IMR-90 (cell line): ENCODE measurements around the gene TADA2A. TPM values are rescaled to one million over a fixed set of nuclear protein-coding genes. Genes with fewer than 3 reads are reported as not detected.
A peak's percentile ranks its signal among the peaks of the same experiment; 100 is the strongest.

Source experiments
- ATAC-seq: fragments of 200-7000 bp; cut with Tn5 transposase; 2 replicates; pipeline ENCODE4 v1.9.1; 2020; ENCODE audit warnings: low read depth, mild to moderate bottlenecking, moderate library complexity
- BruUV-seq: library from RNA; stranded (reverse); fragments of 400-500 nt; replicated peaks from 2 replicates; lab custom pipeline; 2021; lab: Mats Ljungman, UMichigan
- CTCF ChIA-PET: fragments of 300-600 bp; formaldehyde crosslinking; extraction: SDS; loops from one replicate; lab custom pipeline; 2021; ENCODE audit warnings: antibody characterized with exemption; lab: Yijun Ruan, JAX
- POLR2A ChIA-PET: fragments of 300-600 bp; sonication (Branson Sonifier 250); formaldehyde crosslinking; loops from one replicate; lab custom pipeline; 2022; ENCODE audit warnings: antibody characterized with exemption; ENCODE audit not compliant: unreplicated experiment; lab: Charles Lee
- DNase-seq: peaks from one replicate; pipeline ENCODE4 v3.0.0; 2013
- H2AFZ ChIP-seq: replicated peaks from 2 replicates; pipeline ENCODE3; 2013; ENCODE audit warnings: low read length, mild to moderate bottlenecking; ENCODE audit not compliant: poor library complexity
- H2AK5ac ChIP-seq: 2 replicates; pipeline ENCODE4 v1.6.1; 2013; ENCODE audit warnings: low read depth, low read length, inconsistent platforms
- H2AK9ac ChIP-seq: replicated peaks from 2 replicates; pipeline ENCODE3; 2013; ENCODE audit warnings: mild to moderate bottlenecking, low read depth, low read length, moderate library complexity; ENCODE audit not compliant: poor library complexity
- H2BK120ac ChIP-seq: 2 replicates; pipeline ENCODE4 v1.6.1; 2013; ENCODE audit warnings: low read depth, low read length, inconsistent platforms
- H2BK15ac ChIP-seq: 3 replicates; pipeline ENCODE4 v1.6.1; 2013; ENCODE audit warnings: low read depth, low read length, inconsistent platforms
- H2BK20ac ChIP-seq: 2 replicates; pipeline ENCODE4 v1.6.1; 2013; ENCODE audit warnings: low read depth, mild to moderate bottlenecking, inconsistent platforms, low read length, moderate library complexity
- H2BK5ac ChIP-seq: 2 replicates; pipeline ENCODE4 v1.6.1; 2013; ENCODE audit warnings: mild to moderate bottlenecking, low read depth, low read length, inconsistent platforms; ENCODE audit not compliant: poor library complexity, severe bottlenecking
- H3K14ac ChIP-seq: replicated peaks from 2 replicates; pipeline ENCODE4 v1.6.1; 2013; ENCODE audit warnings: low read depth, low read length, inconsistent platforms
- H3K18ac ChIP-seq: 2 replicates; pipeline ENCODE4 v1.6.1; 2013; ENCODE audit warnings: low read depth, low read length, control low read depth
- H3K23ac ChIP-seq: 2 replicates; pipeline ENCODE4 v1.6.1; 2013; ENCODE audit warnings: low read depth, low read length, inconsistent platforms
- H3K27ac ChIP-seq: 2 replicates; pipeline ENCODE4 v1.5.1; 2013; ENCODE audit warnings: mild to moderate bottlenecking, control low read depth, low read length; ENCODE audit not compliant: insufficient read depth
- H3K27me3 ChIP-seq: 2 replicates; pipeline ENCODE4 v1.6.1; 2013; ENCODE audit warnings: low read length; ENCODE audit not compliant: control insufficient read depth, insufficient read depth
- H3K36me3 ChIP-seq: 2 replicates; pipeline ENCODE4 v1.6.1; 2013; ENCODE audit warnings: low read length, mixed read lengths; ENCODE audit not compliant: control insufficient read depth, insufficient read depth
- H3K4ac ChIP-seq: 2 replicates; pipeline ENCODE4 v1.6.1; 2013; ENCODE audit warnings: low read depth, low read length, inconsistent platforms
- H3K4me1 ChIP-seq: 2 replicates; pipeline ENCODE4 v1.6.1; 2013; ENCODE audit warnings: low read length, mixed read lengths; ENCODE audit not compliant: control insufficient read depth, insufficient read depth
- H3K4me2 ChIP-seq: 2 replicates; pipeline ENCODE4 v1.6.1; 2013; ENCODE audit warnings: low read depth, mild to moderate bottlenecking, control low read depth, low read length, moderate library complexity
- H3K4me3 ChIP-seq: 2 replicates; pipeline ENCODE4 v1.5.1; 2013; ENCODE audit warnings: low read depth, mild to moderate bottlenecking, control low read depth, low read length, moderate library complexity; ENCODE audit not compliant: insufficient read depth
- H3K56ac ChIP-seq: 2 replicates; pipeline ENCODE4 v1.6.1; 2013; ENCODE audit warnings: low read length, inconsistent platforms; ENCODE audit not compliant: insufficient read depth; ENCODE audit errors: extremely low read depth
- H3K79me1 ChIP-seq, 2 experiments: 2 replicates each; pipeline ENCODE4 v1.6.1; 2013; ENCODE audit warnings: low read length in 2 of 2, inconsistent platforms in 1 of 2, low read depth in 1 of 2
- H3K9ac ChIP-seq: 2 replicates; pipeline ENCODE4 v1.6.1; 2013; ENCODE audit warnings: low read depth, low read length, control low read depth
- H3K9me1 ChIP-seq: 2 replicates; pipeline ENCODE4 v1.6.1; 2013; ENCODE audit warnings: low read length, inconsistent platforms; ENCODE audit not compliant: insufficient read depth
- H3K9me3 ChIP-seq: 2 replicates; pipeline ENCODE4 v1.6.1; 2013; ENCODE audit warnings: low read length; ENCODE audit not compliant: control insufficient read depth, insufficient read depth
- H4K20me1 ChIP-seq: 2 replicates; pipeline ENCODE4 v1.6.1; 2013; ENCODE audit warnings: low read length, inconsistent platforms; ENCODE audit not compliant: insufficient read depth
- H4K5ac ChIP-seq: 2 replicates; pipeline ENCODE4 v1.6.1; 2013; ENCODE audit warnings: mild to moderate bottlenecking, low read depth, low read length, control low read depth
- H4K8ac ChIP-seq, 2 experiments: 2 replicates each; pipeline ENCODE4 v1.6.1; 2013; ENCODE audit warnings: low read depth in 2 of 2, low read length in 2 of 2, control low read depth in 1 of 2, inconsistent platforms in 1 of 2
- H4K91ac ChIP-seq: 2 replicates; pipeline ENCODE4 v1.6.1; 2013; ENCODE audit warnings: low read depth, low read length, inconsistent platforms; ENCODE audit not compliant: insufficient read depth
- BHLHE40 ChIP-seq: fragments of 150-350 bp; IDR thresholded peaks from 2 replicates; pipeline ENCODE4 v1.6.1; 2016; ENCODE audit warnings: mild to moderate bottlenecking, low read depth, low read length
- CEBPB ChIP-seq: IDR thresholded peaks from 2 replicates; pipeline ENCODE4 v1.6.1; 2012; ENCODE audit warnings: low read depth, low read length, improper control_type of control experiment
- CHD1 ChIP-seq: IDR thresholded peaks from 2 replicates; pipeline ENCODE4 v1.6.1; 2012; ENCODE audit warnings: low read depth, low read length, improper control_type of control experiment
- MAFK ChIP-seq: IDR thresholded peaks from 2 replicates; pipeline ENCODE4 v1.6.1; 2012; ENCODE audit warnings: low read depth, low read length, improper control_type of control experiment
- MAZ ChIP-seq: IDR thresholded peaks from 2 replicates; pipeline ENCODE4 v1.6.1; 2012; ENCODE audit warnings: low read depth, mild to moderate bottlenecking, low read length, improper control_type of control experiment, moderate library complexity, borderline replicate concordance
- MXI1 ChIP-seq: IDR thresholded peaks from 2 replicates; pipeline ENCODE4 v1.6.1; 2012; ENCODE audit warnings: low read depth, mild to moderate bottlenecking, low read length, moderate library complexity, borderline replicate concordance
- NFE2L2 ChIP-seq: fragments of 150-350 bp; IDR thresholded peaks from 2 replicates; pipeline ENCODE4 v1.6.1; 2016; ENCODE audit warnings: low read depth, mild to moderate bottlenecking, low read length
- POLR2A ChIP-seq: IDR thresholded peaks from 2 replicates; pipeline ENCODE4 v1.6.1; 2012; ENCODE audit warnings: mild to moderate bottlenecking, low read depth, low read length
- RAD21 ChIP-seq: IDR thresholded peaks from 2 replicates; pipeline ENCODE4 v1.6.1; 2012; ENCODE audit warnings: low read length, improper control_type of control experiment
- RCOR1 ChIP-seq: IDR thresholded peaks from 2 replicates; pipeline ENCODE4 v1.6.1; 2012; ENCODE audit warnings: mild to moderate bottlenecking, low read length, improper control_type of control experiment; ENCODE audit not compliant: insufficient replicate concordance
- RFX5 ChIP-seq: IDR thresholded peaks from 2 replicates; pipeline ENCODE4 v1.8.0; 2012; ENCODE audit warnings: low read depth, mild to moderate bottlenecking, low read length, moderate library complexity
- SMC3 ChIP-seq: fragments of 150-350 bp; IDR thresholded peaks from 2 replicates; pipeline ENCODE4 v1.6.1; 2016; ENCODE audit warnings: low read depth, mild to moderate bottlenecking, antibody characterized with exemption, low read length, moderate library complexity
- USF2 ChIP-seq: fragments of 150-350 bp; IDR thresholded peaks from 2 replicates; pipeline ENCODE4 v1.6.1; 2017; ENCODE audit warnings: mild to moderate bottlenecking, antibody characterized with exemption, low read length, low read depth
- WGBS, 2 experiments: methylation state at CpG; one replicate each; pipeline versions ENCODE4 v1.1.5 to v1.1.7; 2013; ENCODE audit warnings: missing lambda C conversion rate in 2 of 2; ENCODE audit not compliant: insufficient read length in 1 of 2; ENCODE audit errors: extremely low coverage in 2 of 2; 5-methylcytosine and 5-hydroxymethylcytosine counted together
- dilution Hi-C: fragments of 300-500 bp; cut with HindIII; formaldehyde crosslinking; loops from one replicate; pipeline ENCODE4 v1.14.3; 2018; ENCODE audit warnings: low sequenced_read_pairs; ENCODE audit not compliant: unreplicated experiment
- in situ Hi-C: fragments of 300-500 bp; cut with MboI; formaldehyde crosslinking; loops from 3 replicates; pipeline ENCODE4 v1.14.3; 2019; ENCODE audit warnings: low sequenced_read_pairs, inconsistent platforms, mixed read lengths
- intact Hi-C: fragments of 100-400 bp; cut with micrococcal nuclease; formaldehyde crosslinking; loops from 2 replicates; pipeline ENCODE4 v1.10.0; 2022
- polyA plus RNA-seq, 3 experiments: library from polyadenylated mRNA; depleted of rRNA; stranded (reverse); fragments of >200 nt; gene quantifications; 2 replicates each; pipeline ENCODE4 v1.2.3, GENCODE V29; 2012; ENCODE audit warnings: low replicate concordance in 1 of 3
- total RNA-seq: library from RNA; depleted of rRNA; stranded (reverse); fragments of >200 nt; gene quantifications from 2 replicates; pipeline ENCODE4 v1.2.3, GENCODE V29; 2012

Gene TADA2A
- total and polyA plus RNA-seq, 2 of the 4 experiments (the other 2 are of a cell fraction), result 13.1 to 19.7 TPM

GRCh38 chr17:37483311-37484039 lies 76.8 kb downstream of the TADA2A start (continued):
- no peak for TF ChIP-seq NFE2L2
- TF ChIP-seq RFX5, result no peak
- peak; percentile 59 for TF ChIP-seq BHLHE40

- Histone ChIP-seq H3K23ac (no peak overlapping the region), H4K8ac (no peak overlapping the region), H4K20me1 (peaks cover 17% of the 10 kb centered on the region; the same call in 1 of the 2 replicates), H3K4ac (no peak overlapping the region; the same call in 1 of the 2 replicates), H3K27me3 (no peaks in the 10 kb centered on the region), H2AK9ac (no peak overlapping the region), H3K4me3 (no peak overlapping the region), H4K5ac (no peak overlapping the region), H3K18ac (no peak overlapping the region), H2BK15ac (no peak overlapping the region), H3K14ac (no peak overlapping the region), H3K9me3 (no peaks in the 10 kb centered on the region), H3K4me2 (no peak overlapping the region), H3K9me1 (peaks cover 7% of the 10 kb centered on the region), H2BK120ac (no peak overlapping the region), H3K9ac (no peak overlapping the region), H2AFZ (no peak overlapping the region), H3K4me1 (peaks cover 9% of the 10 kb centered on the region), H3K79me1 (peaks cover 0 to 38% of the 10 kb centered on the region in 2 experiments; a peak in 2 of 4 replicates), H2AK5ac (no peak overlapping the region), H3K56ac (no peak overlapping the region), H3K36me3 (no peaks in the 10 kb centered on the region), H2BK20ac (0 out of 2 replicates have a peak overlapping the region, but pooled peaks have one; percentile 49), H4K91ac (no peak overlapping the region), H3K27ac (no peak overlapping the region), H2BK5ac (no peak overlapping the region)
- DNase-seq, result no peak
- no CpG with 5 or more reads among the region's 1 CpG for WGBS, 2 experiments
- ChIA-PET CTCF (interaction anchor here (0.6 kb wide), 1 partner anchor 209 kb away, joined by 3 read pairs; no protein-coding TSS in a partner anchor), POLR2A (no interaction called here)
- in situ Hi-C loops, result no loop called here
- no peak for ATAC-seq
- BruUV-seq, result no TSS peak
- dilution Hi-C loops, result no loop called here
- intact Hi-C loops, result no loop called here
- no peak for TF ChIP-seq NFE2L2
- TF ChIP-seq RAD21, result no peak
- no peak for TF ChIP-seq MAFK
- TF ChIP-seq CEBPB, result no peak
- TF ChIP-seq MAZ, result no peak
- TF ChIP-seq USF2, result no peak
- no peak for TF ChIP-seq MXI1
- TF ChIP-seq CHD1, result no peak
- no peak for TF ChIP-seq POLR2A
- TF ChIP-seq RCOR1, result no peak
- no peak for TF ChIP-seq SMC3
- no peak for TF ChIP-seq RFX5
These were observed 79.4 kb downstream of the TADA2A start for GRCh38 chr17:37485938-37486570.
